SJCRH30 (cell line): ENCODE data around the gene COMT. TPM values are rescaled to one million over a fixed set of nuclear protein-coding genes. Genes with fewer than 3 reads are reported as not detected.
A peak's percentile ranks its signal among the peaks of the same experiment; 100 is the strongest.

Experiments used
- DNase-seq, 2 experiments: peaks; one replicate each; pipeline ENCODE4 v3.0.0-alpha.2; 2015 to 2020
- H3K27ac ChIP-seq: fragments of 250-450 bp; sonication (Bioruptor Pico); 2 replicates; pipeline ENCODE4 v1.5.1; 2020; ENCODE audit warnings: mild to moderate bottlenecking, moderate library complexity
- H3K27me3 ChIP-seq: fragments of 250-450 bp; sonication (Bioruptor Pico); 2 replicates; pipeline ENCODE4 v1.5.1; 2020; ENCODE audit warnings: mild to moderate bottlenecking, moderate library complexity
- H3K36me3 ChIP-seq: fragments of 250-450 bp; sonication (Bioruptor Pico); 2 replicates; pipeline ENCODE4 v1.5.1; 2020; ENCODE audit warnings: mild to moderate bottlenecking, moderate library complexity
- H3K4me1 ChIP-seq: fragments of 250-450 bp; sonication (Bioruptor Pico); 2 replicates; pipeline ENCODE4 v1.5.1; 2020; ENCODE audit warnings: mild to moderate bottlenecking, moderate library complexity
- H3K4me3 ChIP-seq: fragments of 250-450 bp; sonication (Bioruptor Pico); 2 replicates; pipeline ENCODE4 v1.5.1; 2020; ENCODE audit warnings: mild to moderate bottlenecking, moderate library complexity
- H3K9me3 ChIP-seq: fragments of 250-450 bp; sonication (Bioruptor Pico); replicated peaks from 2 replicates; pipeline ENCODE4 v1.5.1; 2020; ENCODE audit warnings: mild to moderate bottlenecking, moderate library complexity
- total RNA-seq: library from RNA; depleted of rRNA; stranded (reverse); fragments of >200 nt; shearing (Covaris generic); gene quantifications from 2 replicates; pipeline ENCODE4 v1.2.3, GENCODE V29; 2014

COMT gene
- total RNA-seq, 1 experiment from 2014 or later = 69.2 TPM

- Histone ChIP-seq H3K27me3 (no peaks in the 10 kb centered on the region), H3K4me3 (no peak overlapping the region), H3K27ac (no peak overlapping the region), H3K4me1 (peaks cover 11% of the 10 kb centered on the region), H3K36me3 (peaks cover 11% of the 10 kb centered on the region; the same call in 1 of the 2 replicates), H3K9me3 (no peaks in the 10 kb centered on the region)
- no peak for DNase-seq
Observed at GRCh38 chr22:19962909-19963806, 21.6 kb downstream of the COMT start.

DNA sequence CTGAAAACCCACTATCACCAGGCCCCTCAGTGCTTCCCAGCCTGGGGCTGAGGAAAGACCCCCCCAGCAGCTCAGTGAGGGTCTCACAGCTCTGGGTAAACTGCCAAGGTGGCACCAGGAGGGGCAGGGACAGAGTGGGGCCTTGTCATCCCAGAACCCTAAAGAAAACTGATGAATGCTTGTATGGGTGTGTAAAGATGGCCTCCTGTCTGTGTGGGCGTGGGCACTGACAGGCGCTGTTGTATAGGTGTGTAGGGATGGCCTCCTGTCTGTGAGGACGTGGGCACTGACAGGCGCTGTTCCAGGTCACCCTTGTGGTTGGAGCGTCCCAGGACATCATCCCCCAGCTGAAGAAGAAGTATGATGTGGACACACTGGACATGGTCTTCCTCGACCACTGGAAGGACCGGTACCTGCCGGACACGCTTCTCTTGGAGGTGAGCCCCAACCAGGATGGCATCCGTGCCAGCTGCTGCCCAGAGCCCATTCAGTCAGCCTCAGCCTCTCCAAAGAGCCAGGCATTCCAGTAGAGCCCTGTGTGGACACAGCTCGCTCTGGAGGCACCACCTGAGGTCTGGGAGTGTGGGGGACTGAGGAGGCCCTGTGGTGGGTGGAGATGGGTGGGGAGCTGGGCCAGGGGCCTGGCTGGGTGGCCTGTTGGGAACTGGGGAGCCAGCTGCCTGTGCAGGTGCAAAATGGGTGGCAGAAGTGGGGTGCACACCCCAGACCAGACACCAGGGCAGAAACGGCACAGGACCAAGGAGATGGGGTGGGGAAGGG lies 22.5 kb downstream of the COMT start:
- peaks cover 17% of the 10 kb centered on the region for H3K36me3 ChIP-seq
- peaks cover 5% of the 10 kb centered on the region for H3K4me1 ChIP-seq

GRCh38 chr22:19964701-19965386 lies 23.3 kb downstream of the COMT start:
- no peaks in the 10 kb centered on the region for H3K9me3 ChIP-seq
- H3K27ac ChIP-seq = no peak overlapping the region
- H3K4me1 ChIP-seq = peaks cover 4% of the 10 kb centered on the region
- H3K27me3 ChIP-seq = no peaks in the 10 kb centered on the region
- peaks cover 18% of the 10 kb centered on the region for H3K36me3 ChIP-seq
- H3K4me3 ChIP-seq = no peak overlapping the region
- no peak for DNase-seq

More for the DNA sequence above, 22.5 kb downstream of the COMT start:
- Histone ChIP-seq H3K9me3 (no peaks in the 10 kb centered on the region), H3K27me3 (no peaks in the 10 kb centered on the region), H3K27ac (no peak overlapping the region), H3K4me3 (no peak overlapping the region)
- no peak for DNase-seq

- peaks cover 18% of the 10 kb centered on the region for H3K36me3 ChIP-seq
- peak; percentile 71 to 78 for DNase-seq
Observed at GRCh38 chr22:19965771-19966709, 24.5 kb downstream of the COMT start.

DNA sequence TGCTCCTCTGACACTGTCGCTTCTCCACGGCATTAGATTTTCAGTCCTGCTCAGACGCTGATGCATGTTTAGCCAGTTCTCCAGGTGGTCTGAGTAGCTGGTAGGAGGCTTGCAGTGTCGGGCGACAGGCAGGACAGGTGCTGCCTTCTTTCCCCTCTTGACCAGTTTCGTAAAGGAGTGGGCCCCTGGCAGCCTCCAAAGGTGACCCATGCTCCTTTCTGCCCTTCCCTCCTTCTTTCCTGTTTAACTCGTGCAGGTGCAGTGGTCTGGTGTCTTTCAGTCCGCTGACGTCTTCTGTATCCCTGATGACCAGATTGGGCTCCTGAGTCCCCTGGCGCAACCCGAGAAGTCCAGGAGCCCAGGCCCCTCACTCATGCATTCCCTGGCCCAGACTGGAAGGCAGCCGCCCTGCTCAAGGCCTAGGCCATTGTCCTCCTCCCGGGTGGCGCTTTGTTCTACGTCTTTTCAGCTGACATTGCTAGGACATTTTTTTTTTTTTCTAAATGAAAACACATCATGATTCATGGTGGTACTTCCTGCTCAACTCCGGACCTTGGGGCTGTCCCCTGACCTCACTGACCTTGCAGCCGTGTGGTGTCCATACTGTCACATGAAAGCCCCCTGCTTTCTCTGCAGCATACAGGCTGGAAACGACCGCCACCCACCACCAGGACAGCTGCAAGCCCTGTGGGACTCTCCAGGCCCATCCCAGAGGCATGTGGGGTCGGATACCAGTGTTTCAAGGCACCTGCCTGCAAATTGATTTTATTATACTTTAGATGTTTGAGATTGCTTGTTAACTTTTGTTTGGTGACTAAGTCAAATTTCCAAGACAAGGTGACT lies 25.6 kb downstream of the COMT start:
- no peak overlapping the region for H3K4me3 ChIP-seq
- peaks cover 4% of the 10 kb centered on the region for H3K4me1 ChIP-seq
- no peaks in the 10 kb centered on the region for H3K9me3 ChIP-seq
- H3K27ac ChIP-seq = no peak overlapping the region
- no peak for DNase-seq
- H3K36me3 ChIP-seq = peaks cover 18% of the 10 kb centered on the region
- H3K27me3 ChIP-seq = no peaks in the 10 kb centered on the region

More at GRCh38 chr22:19965771-19966709, 24.5 kb downstream of the COMT start:
- Histone ChIP-seq H3K4me1 (peaks cover 4% of the 10 kb centered on the region), H3K4me3 (no peak overlapping the region), H3K27me3 (no peaks in the 10 kb centered on the region), H3K9me3 (no peaks in the 10 kb centered on the region), H3K27ac (no peak overlapping the region)

- Histone ChIP-seq H3K36me3 (peaks cover 18% of the 10 kb centered on the region), H3K4me3 (no peak overlapping the region), H3K27me3 (no peaks in the 10 kb centered on the region), H3K9me3 (no peaks in the 10 kb centered on the region), H3K27ac (no peak overlapping the region), H3K4me1 (peaks cover 4% of the 10 kb centered on the region)
- DNase-seq = no peak
Observed at GRCh38 chr22:19967850-19968449, 26.4 kb downstream of the COMT start.

GRCh38 chr22:19968450-19968891 lies 26.9 kb downstream of the COMT start:
- H3K27me3 ChIP-seq = no peaks in the 10 kb centered on the region
- no peak for DNase-seq
- no peak overlapping the region for H3K4me3 ChIP-seq
- H3K4me1 ChIP-seq = peaks cover 4% of the 10 kb centered on the region
- no peaks in the 10 kb centered on the region for H3K9me3 ChIP-seq
- peaks cover 17% of the 10 kb centered on the region for H3K36me3 ChIP-seq
- H3K27ac ChIP-seq = no peak overlapping the region

DNA sequence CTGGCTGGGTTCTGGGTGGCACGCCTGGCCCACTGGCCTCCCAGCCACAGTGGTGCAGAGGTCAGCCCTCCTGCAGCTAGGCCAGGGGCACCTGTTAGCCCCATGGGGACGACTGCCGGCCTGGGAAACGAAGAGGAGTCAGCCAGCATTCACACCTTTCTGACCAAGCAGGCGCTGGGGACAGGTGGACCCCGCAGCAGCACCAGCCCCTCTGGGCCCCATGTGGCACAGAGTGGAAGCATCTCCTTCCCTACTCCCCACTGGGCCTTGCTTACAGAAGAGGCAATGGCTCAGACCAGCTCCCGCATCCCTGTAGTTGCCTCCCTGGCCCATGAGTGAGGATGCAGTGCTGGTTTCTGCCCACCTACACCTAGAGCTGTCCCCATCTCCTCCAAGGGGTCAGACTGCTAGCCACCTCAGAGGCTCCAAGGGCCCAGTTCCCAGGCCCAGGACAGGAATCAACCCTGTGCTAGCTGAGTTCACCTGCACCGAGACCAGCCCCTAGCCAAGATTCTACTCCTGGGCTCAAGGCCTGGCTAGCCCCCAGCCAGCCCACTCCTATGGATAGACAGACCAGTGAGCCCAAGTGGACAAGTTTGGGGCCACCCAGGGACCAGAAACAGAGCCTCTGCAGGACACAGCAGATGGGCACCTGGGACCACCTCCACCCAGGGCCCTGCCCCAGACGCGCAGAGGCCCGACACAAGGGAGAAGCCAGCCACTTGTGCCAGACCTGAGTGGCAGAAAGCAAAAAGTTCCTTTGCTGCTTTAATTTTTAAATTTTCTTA lies 27.8 kb downstream of the COMT start:
- H3K4me1 ChIP-seq = peaks cover 4% of the 10 kb centered on the region
- DNase-seq = no peak
- no peak overlapping the region for H3K4me3 ChIP-seq
- H3K27ac ChIP-seq = no peak overlapping the region
- H3K27me3 ChIP-seq = no peaks in the 10 kb centered on the region
- H3K36me3 ChIP-seq = peaks cover 12% of the 10 kb centered on the region; the same call in 1 of the 2 replicates
- no peaks in the 10 kb centered on the region for H3K9me3 ChIP-seq

GRCh38 chr22:19970031-19970478 lies 28.5 kb downstream of the COMT start:
- Histone ChIP-seq H3K36me3 (peaks cover 12% of the 10 kb centered on the region; the same call in 1 of the 2 replicates), H3K27ac (no peak overlapping the region), H3K4me1 (peaks cover 8% of the 10 kb centered on the region), H3K27me3 (no peaks in the 10 kb centered on the region), H3K9me3 (no peaks in the 10 kb centered on the region), H3K4me3 (no peak overlapping the region)
- DNase-seq = no peak

DNA sequence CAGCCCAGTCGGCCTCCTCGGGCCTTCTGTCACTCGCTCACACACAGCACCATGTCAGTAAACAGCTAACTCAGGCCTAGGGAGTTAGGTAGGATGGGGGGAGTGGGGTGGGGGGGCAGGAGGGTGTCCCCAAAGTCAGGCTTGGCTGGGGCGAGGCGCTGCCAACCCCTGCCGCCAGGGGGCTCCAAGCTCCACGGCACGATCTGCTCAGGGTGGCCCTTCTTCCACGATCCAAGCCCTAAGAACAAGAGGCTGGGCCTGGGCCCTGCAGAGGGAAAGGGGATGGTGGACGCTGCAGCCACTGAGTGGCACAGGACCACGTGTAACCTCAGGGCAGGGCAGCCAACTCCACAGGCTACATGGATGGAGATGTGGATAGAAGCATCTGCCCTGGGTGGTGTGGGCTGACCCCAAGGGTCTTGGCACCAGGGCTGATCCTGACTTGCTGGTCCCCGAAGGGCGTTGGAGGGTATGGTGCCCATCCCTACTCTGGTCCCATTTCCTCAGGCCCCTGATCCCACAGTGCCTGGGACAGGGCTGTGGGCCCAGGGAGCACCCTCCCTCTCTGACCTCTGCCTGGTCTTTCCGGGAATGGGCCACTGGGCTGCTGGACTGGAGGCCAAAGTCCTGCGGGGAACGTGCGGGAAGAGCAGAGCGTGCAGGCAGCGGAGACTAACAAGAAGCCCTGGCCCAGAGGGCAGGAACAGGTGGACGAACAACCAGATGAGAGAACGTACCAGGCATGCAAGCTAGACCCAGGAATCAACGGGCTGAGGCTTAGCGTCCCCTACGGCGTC lies 29.1 kb downstream of the COMT start:
- Histone ChIP-seq H3K9me3 (no peaks in the 10 kb centered on the region), H3K4me1 (peaks cover 15% of the 10 kb centered on the region), H3K27me3 (no peaks in the 10 kb centered on the region), H3K4me3 (no peak overlapping the region), H3K27ac (no peak overlapping the region), H3K36me3 (peaks cover 12% of the 10 kb centered on the region; the same call in 1 of the 2 replicates)
- DNase-seq = peak; percentile 70 to 81

GRCh38 chr22:19971276-19972124 lies 29.9 kb downstream of the COMT start:
- H3K36me3 ChIP-seq = peaks cover 12% of the 10 kb centered on the region; the same call in 1 of the 2 replicates
- no peaks in the 10 kb centered on the region for H3K9me3 ChIP-seq
- no peak overlapping the region for H3K27ac ChIP-seq
- H3K4me3 ChIP-seq = no peak overlapping the region
- H3K27me3 ChIP-seq = no peaks in the 10 kb centered on the region
- DNase-seq = no peak
- peaks cover 11% of the 10 kb centered on the region for H3K4me1 ChIP-seq
